T-helper 2 cell (primary cell): ENCODE data around the gene ARHGEF28.

Source experiments
- DNase-seq, 5 experiments: peaks; one replicate each; pipeline versions ENCODE4 v3.0.0 to v3.0.0-alpha.2; 2012 to 2022

Gene ARHGEF28

DNA sequence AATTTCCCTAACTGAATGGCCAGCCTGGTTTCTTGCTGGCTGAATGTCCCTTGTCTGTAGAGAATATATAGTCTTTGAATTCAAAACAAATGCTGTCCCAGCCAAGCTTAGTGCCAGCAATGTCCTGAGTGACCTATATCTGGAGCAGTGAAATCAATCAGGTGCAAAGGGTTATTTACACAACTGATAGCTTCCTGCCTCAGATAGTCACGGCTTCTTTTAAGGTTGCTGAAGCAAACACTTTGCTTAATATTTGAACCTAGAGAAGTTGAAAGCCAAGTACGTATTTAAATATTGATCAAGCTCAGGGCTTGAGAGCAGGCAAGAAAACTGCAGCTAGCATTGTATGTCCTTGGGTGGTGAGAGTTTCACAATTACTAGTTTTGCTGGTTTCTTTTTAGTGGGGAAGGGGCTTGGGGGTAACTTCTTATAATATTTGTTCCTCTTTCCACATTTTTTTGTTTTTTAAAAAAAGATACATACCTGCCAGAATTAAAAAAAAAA is 2.0 kb upstream of the ARHGEF28 start:
- no peak for DNase-seq

DNA sequence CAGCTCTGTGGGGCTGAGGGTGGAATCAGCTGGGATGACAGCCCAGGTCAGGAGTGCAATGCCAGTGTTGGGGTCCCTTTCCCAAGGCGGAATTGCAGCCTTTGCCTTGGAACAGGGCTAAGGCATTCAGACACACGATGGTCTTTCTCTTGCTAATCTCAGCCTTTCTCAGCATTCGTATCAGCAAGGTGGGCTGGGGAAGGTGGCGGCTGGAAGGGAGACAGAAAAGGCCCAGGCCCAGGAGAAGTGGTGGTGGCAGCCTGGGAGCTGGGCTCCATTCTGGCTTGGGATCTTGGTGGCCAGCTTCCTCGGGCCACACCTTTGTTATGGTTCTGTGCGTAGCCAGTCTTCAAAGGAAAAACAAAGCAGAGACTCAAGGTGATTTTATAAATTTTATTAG is 1.1 kb upstream of the ARHGEF28 start:
- DNase-seq, result no peak

GRCh38 chr5:73625372-73625943 is 538 bp upstream of the ARHGEF28 start:
- DNase-seq, result no peak

- no peak for DNase-seq
Observed at GRCh38 chr5:73626814-73627313, 868 bp downstream of the ARHGEF28 start.

DNA sequence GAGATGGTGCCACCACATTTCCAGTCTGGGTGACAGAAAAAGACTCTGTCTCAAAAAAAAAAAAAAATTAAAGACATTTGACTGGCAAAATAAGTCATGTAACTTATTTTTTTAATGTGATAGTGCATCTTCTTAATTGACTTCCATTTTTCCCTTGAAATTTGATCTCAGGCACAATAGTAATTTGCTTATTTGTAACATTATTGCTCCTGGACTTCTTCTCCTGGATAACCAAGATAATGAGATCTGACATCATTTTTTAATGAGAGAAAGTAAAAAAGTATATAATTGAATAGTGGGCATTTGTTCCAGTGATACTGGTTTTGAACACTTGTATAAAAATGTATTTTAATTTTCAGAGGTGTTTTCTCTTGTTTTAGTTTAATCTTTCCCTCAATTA is 3.5 kb downstream of the ARHGEF28 start:
- DNase-seq, result no peak

- DNase-seq, result no peak
Observed at GRCh38 chr5:73630765-73631164, 4.8 kb downstream of the ARHGEF28 start.

- no peak for DNase-seq
Observed at GRCh38 chr5:73631500-73631899, 5.5 kb downstream of the ARHGEF28 start.

- DNase-seq, result no peak
Observed at GRCh38 chr5:73633060-73633459, 7.1 kb downstream of the ARHGEF28 start.

DNA sequence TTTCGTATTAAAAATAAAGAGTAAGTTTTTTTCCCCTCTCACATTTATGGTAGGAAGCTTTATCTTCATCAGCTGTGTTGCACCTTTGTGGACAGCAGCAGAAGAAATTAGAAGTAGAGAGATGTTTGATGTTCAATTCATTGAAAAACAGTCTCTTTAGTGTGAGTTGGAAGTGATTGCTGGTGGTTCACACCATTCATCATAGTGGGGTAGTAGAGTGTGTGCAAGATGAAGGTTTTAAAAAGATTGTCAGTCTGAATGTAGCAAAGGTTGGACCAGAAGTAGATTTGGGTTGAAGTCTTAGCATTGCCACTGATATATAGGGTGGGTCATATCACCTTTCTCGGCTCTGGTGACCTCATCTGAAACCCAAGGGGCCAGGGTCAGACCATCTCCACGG is 10.4 kb downstream of the ARHGEF28 start:
- DNase-seq, result no peak

GRCh38 chr5:73637565-73637964 is 11.6 kb downstream of the ARHGEF28 start:
- DNase-seq, result no peak

DNA sequence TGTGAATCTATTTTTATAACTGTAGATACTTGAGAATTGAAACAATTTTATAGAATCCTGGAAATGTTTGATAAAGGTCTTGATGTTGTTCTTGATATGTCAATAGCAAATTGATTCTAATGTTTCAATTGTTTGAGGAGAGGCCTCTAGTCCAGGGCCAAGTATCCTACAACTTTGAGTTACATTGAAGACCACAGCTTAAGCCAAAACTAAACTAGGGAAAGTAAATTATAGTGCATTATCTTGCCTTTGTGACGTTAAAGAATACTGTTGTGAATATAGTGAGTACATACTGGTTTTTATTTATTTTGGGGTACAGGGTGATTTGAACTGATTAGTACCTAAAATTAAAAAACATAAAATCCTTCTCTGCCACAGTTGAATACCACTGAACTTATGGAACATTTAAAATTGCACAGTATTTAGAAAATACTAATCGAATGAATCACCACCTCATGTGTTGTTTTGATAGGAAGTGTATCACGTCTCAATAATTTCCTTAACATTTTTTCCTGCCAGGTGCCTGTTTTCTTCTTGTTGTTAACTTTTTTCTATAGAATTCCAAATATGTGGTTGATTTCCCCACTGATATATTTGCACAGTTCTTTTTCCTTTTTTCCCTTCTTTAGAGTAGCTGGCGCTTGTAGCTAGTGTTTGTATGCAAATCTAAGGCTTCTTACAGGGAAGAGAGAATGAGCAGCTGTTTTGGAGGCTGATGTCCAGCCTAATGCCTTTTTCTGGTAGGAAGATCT is 12.5 kb downstream of the ARHGEF28 start:
- DNase-seq, result no peak

GRCh38 chr5:73640861-73641320 is 14.9 kb downstream of the ARHGEF28 start:
- DNase-seq, result no peak

GRCh38 chr5:73641811-73642210 is 15.8 kb downstream of the ARHGEF28 start:
- no peak for DNase-seq

DNA sequence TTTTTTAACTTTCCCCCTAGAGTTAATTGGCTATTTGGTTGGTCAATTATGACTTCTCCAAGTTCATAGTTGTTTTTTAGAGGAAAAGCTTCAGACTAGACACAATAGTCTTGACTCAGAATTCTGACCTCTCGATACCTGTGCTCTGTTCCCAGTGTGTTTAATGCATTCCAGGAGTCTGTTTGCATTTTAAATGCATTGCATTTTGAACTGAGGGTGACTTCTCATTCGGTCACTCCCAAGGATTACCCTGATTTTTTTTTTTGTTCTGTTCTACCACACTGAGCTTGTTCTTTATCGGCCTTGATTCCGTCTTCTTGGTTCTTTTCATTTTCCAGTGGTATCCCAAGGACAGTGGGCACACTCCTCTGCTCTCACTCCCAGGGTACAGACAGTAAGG is 16.3 kb downstream of the ARHGEF28 start:
- no peak for DNase-seq

- no peak for DNase-seq
Observed at GRCh38 chr5:73644385-73644963, 18.5 kb downstream of the ARHGEF28 start.

- DNase-seq, result no peak
Observed at GRCh38 chr5:73647721-73648120, 21.7 kb downstream of the ARHGEF28 start.

DNA sequence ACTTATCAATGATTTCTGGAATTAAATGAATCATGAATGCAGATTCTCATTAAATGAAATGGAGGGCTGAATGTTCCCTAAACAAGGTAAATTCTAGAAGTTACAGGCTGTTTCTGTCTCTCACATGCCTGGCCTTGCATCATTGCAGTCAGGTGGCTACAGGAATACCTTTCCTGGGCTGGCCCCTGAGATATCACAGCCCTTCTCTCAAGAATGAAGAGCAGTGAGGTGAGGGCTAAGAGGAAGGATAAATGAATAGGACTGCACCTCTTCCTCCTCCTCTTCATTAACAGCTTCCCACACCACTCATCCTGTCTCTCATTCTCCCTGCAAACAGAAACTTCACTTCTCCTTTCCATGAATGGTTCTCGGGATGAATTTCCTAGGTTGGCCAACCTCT is 22.5 kb downstream of the ARHGEF28 start:
- DNase-seq, result no peak

DNA sequence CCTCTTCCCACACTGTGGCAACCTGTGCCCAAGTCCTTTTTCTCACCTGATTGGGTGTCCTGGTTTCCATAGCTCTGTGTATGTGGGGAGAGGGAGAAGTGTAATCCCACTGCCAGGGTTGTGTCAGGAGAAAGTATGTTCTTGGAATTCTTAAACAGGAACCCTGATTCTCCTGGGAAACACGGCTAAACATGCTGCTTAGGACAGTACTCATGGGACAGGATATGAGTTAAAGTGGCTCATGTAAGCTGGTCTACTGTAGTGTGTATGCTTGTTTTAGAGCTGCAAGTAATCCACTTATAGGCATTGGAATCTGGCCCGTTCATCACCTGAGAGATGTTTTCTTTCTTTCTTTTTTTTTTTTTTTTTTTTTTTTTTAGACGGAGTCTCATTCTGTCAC is 23.9 kb downstream of the ARHGEF28 start:
- no peak for DNase-seq

DNA sequence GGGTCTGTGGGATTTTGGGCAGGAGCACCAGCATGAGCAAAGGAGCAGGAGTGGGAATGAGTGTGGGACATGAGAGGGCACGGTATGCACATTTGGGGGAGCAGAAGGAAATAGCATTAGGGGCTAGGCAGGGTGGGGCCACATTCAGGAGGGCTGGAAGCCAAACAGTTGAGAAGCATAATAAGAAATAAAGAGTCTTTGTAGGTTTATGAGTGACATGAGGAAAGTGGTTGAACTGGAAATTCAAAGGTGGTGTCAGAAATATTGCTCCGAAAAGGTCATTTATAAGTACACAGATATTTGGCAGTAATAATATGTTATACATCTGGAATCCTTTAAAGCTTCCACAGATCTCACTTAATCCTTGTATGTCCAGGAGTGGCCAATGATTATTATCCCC is 26.4 kb downstream of the ARHGEF28 start:
- DNase-seq, result no peak

DNA sequence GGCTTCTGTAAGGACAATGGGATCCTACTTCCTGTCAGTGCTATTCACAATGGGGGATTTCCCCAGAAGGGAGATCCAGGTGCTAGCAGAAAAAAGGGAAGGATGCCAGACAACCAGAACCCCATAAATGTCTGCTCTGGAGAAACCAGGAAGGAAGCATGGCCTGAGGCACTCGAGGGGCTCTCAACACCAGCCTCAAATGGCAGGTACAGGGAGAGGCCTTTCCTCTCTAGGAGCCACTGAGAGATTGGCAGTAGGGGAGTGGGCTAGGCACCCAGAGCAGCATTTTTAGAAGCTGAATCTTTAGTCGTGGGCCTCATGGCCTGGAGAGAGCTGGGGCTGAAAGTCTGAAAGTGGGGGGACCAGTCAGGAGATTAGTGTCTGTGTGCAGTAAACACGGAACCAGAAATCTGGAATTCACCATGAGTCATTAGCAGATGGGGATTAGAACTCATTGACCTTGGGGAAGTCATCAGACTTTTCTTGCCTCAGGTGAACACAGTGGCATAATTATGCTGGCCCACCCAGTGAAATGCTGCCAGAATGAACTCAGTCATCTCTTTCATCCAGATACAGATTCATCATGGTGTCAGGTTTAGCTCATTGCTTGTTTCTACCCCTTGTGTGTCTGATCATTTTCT is 28.3 kb downstream of the ARHGEF28 start:
- no peak for DNase-seq

GRCh38 chr5:73654819-73655318 is 28.9 kb downstream of the ARHGEF28 start:
- DNase-seq, result no peak

- no peak for DNase-seq
Observed at GRCh38 chr5:73655521-73656160, 29.6 kb downstream of the ARHGEF28 start.

DNA sequence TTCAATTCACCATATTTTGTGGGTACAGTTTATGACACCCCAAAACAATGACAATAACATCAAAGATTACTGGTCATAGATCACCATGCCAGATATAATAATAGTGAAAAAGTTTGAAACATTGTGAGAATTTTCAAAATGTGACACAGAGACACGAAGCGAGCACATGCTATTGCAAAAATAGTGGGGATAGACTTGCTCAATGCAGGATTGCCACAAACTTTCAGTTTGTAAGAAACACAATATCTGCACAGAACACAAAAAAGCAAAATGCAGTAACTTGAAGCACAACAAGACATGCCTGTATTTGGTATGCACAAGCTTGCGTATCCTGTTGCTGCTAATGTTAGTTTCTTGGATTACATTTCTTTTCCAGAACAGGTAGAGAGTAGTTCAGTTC is 35.8 kb downstream of the ARHGEF28 start:
- DNase-seq, result no peak
